Fibroblast of lung (primary cell): ENCODE results near the gene TMEM178B. TPM values are rescaled to one million over a fixed set of nuclear protein-coding genes. Genes with fewer than 3 reads are reported as not detected.

Experiments
- DNase-seq, 2 donors: peaks; one replicate each; pipeline versions ENCODE4 v3.0.0 to v3.0.0-alpha.2; 2010; ENCODE audit warnings: low read depth in 2 of 2
- H2AFZ ChIP-seq: 2 replicates; pipeline ENCODE4 v1.5.1; 2012; ENCODE audit warnings: low read length, control low read depth, inconsistent platforms
- H3K27ac ChIP-seq: 2 replicates; pipeline ENCODE4 v1.5.1; 2011; ENCODE audit warnings: low read length, control low read depth; ENCODE audit not compliant: insufficient read depth
- H3K27me3 ChIP-seq: 2 replicates; pipeline ENCODE4 v1.5.1; 2011; ENCODE audit warnings: mild to moderate bottlenecking, low read length; ENCODE audit not compliant: control insufficient read depth, insufficient read depth
- H3K36me3 ChIP-seq: 2 replicates; pipeline ENCODE4 v1.5.1; 2011; ENCODE audit warnings: low read length; ENCODE audit not compliant: control insufficient read depth, insufficient read depth
- H3K4me1 ChIP-seq: 2 replicates; pipeline ENCODE4 v1.5.1; 2011; ENCODE audit warnings: low read length; ENCODE audit not compliant: control insufficient read depth, insufficient read depth; ENCODE audit errors: extremely low read depth
- H3K4me2 ChIP-seq: 2 replicates; pipeline ENCODE4 v1.5.1; 2011; ENCODE audit warnings: low read length, control low read depth; ENCODE audit not compliant: insufficient read depth; ENCODE audit errors: extremely low read depth
- H3K4me3 ChIP-seq, 4 experiments: fragments of 200-600 bp in 1 of 4; sonication (generic) in 1 of 4; replicated peaks in 1 of 4; 2 replicates each; pipeline ENCODE4 v1.5.1; 2011 to 2016; ENCODE audit warnings: low read length in 4 of 4, low read depth in 3 of 4, mild to moderate bottlenecking in 3 of 4, control low read depth in 2 of 4, inconsistent platforms in 1 of 4, mixed read lengths in 1 of 4; ENCODE audit not compliant: insufficient read depth in 1 of 4; ENCODE audit errors: control extremely low read depth in 1 of 4
- H3K79me2 ChIP-seq: 2 replicates; pipeline ENCODE4 v1.5.1; 2012; ENCODE audit warnings: mild to moderate bottlenecking, low read length, inconsistent platforms; ENCODE audit not compliant: control insufficient read depth, insufficient read depth
- H3K9ac ChIP-seq: 2 replicates; pipeline ENCODE4 v1.5.1; 2011; ENCODE audit warnings: mild to moderate bottlenecking, low read length, control low read depth; ENCODE audit not compliant: insufficient read depth
- H3K9me3 ChIP-seq: 2 replicates; pipeline ENCODE4 v1.5.1; 2012; ENCODE audit warnings: low read depth, low read length; ENCODE audit not compliant: control insufficient read depth, insufficient read depth
- H4K20me1 ChIP-seq: 2 replicates; pipeline ENCODE4 v1.5.1; 2011; ENCODE audit warnings: low read length; ENCODE audit not compliant: control insufficient read depth, insufficient read depth; ENCODE audit errors: extremely low read depth
- CTCF ChIP-seq, 2 donors: IDR thresholded peaks in 1 of 2; conservative IDR thresholded peaks in 1 of 2; 1 replicate in 1 of 2; 2 replicates in 1 of 2; pipeline ENCODE4 v1.5.1; 2011 to 2012; ENCODE audit warnings: low read length in 2 of 2, control low read depth in 1 of 2, inconsistent platforms in 1 of 2, low read depth in 1 of 2, mild to moderate bottlenecking in 1 of 2
- EZH2 ChIP-seq: IDR thresholded peaks from 2 replicates; pipeline ENCODE4 v1.5.1; 2012; ENCODE audit warnings: low read length, control low read depth, mild to moderate bottlenecking; ENCODE audit errors: missing control alignments
- polyA plus RNA-seq, 2 donors: library from polyadenylated mRNA; depleted of rRNA in 1 of 2; stranded (reverse) in 1 of 2; unstranded in 1 of 2; fragments of >200 nt; gene quantifications; 2 replicates each; pipeline ENCODE4 v1.2.1, GENCODE V29; 2011 to 2012; ENCODE audit warnings: missing spikeins in 1 of 2
- total RNA-seq: library from RNA; depleted of rRNA; stranded (reverse); fragments of >200 nt; gene quantifications from 2 replicates; pipeline ENCODE4 v1.2.1, GENCODE V29; 2014

The TMEM178B gene
- total and polyA plus RNA-seq, 2 donors (not counting 1 experiment from before 2014, with no cell fraction given): under 0.01 to 0.14 TPM

- TF ChIP-seq CTCF (conservative IDR thresholded peaks at IDR 0.05 in 1 of 2, IDR thresholded peaks at IDR 0.05 in 1 of 2; ENCODE audit: low read depth in 1 of 2, low read length in 2 of 2): no peak
- no peak for TF ChIP-seq EZH2
- Histone ChIP-seq H3K9me3 (no peaks in the 10 kb centered on the region), H2AFZ (no peak overlapping the region), H3K4me1 (no peaks in the 10 kb centered on the region), H3K79me2 (no peaks in the 10 kb centered on the region), H3K4me3 (no peak overlapping the region), H3K4me2 (no peak overlapping the region), H4K20me1 (no peaks in the 10 kb centered on the region), H3K36me3 (no peaks in the 10 kb centered on the region), H3K9ac (no peak overlapping the region), H3K27ac (no peak overlapping the region), H3K27me3 (no peaks in the 10 kb centered on the region)
- no peak for DNase-seq
Measured at GRCh38 chr7:141418066-141418465, 344.2 kb downstream of the TMEM178B start.

- Histone ChIP-seq H3K9ac (no peak overlapping the region), H3K4me2 (no peak overlapping the region), H3K4me1 (no peaks in the 10 kb centered on the region), H3K27ac (no peak overlapping the region), H3K27me3 (no peaks in the 10 kb centered on the region), H4K20me1 (no peaks in the 10 kb centered on the region), H3K4me3 (no peak overlapping the region), H2AFZ (no peak overlapping the region), H3K79me2 (no peaks in the 10 kb centered on the region), H3K9me3 (no peaks in the 10 kb centered on the region), H3K36me3 (no peaks in the 10 kb centered on the region)
- DNase-seq: no peak
- TF ChIP-seq CTCF (conservative IDR thresholded peaks at IDR 0.05 in 1 of 2, IDR thresholded peaks at IDR 0.05 in 1 of 2; ENCODE audit: low read depth in 1 of 2, low read length in 2 of 2): no peak
- TF ChIP-seq EZH2: no peak
Measured at GRCh38 chr7:141421306-141421705, 347.4 kb downstream of the TMEM178B start.

DNA sequence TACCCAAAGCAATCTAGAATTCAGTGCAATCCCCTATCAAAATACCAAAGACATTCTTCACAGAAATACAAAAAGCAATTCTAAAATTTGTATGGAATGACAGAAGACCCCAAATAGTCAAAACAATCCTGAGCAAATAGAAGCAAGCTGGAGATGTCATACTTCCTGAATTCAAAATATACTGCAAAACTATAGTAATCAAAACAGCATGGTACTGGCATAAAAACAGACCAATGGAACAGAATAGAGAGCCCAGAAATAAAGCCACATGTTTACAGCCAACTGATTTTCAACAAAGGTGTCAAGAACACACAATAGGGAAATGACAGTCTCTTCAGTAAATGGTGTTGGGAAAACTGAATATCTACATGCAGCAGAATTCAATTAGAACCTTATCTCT lies 353.3 kb downstream of the TMEM178B start:
- H4K20me1 ChIP-seq: no peaks in the 10 kb centered on the region
- no peaks in the 10 kb centered on the region for H3K9me3 ChIP-seq
- no peak overlapping the region for H3K27ac ChIP-seq
- no peak overlapping the region for H3K4me3 ChIP-seq
- H3K9ac ChIP-seq: no peak overlapping the region
- H3K27me3 ChIP-seq: no peaks in the 10 kb centered on the region
- no peak overlapping the region for H2AFZ ChIP-seq
- H3K4me2 ChIP-seq: no peak overlapping the region
- H3K4me1 ChIP-seq: no peaks in the 10 kb centered on the region
- TF ChIP-seq CTCF (conservative IDR thresholded peaks at IDR 0.05 in 1 of 2, IDR thresholded peaks at IDR 0.05 in 1 of 2; ENCODE audit: low read depth in 1 of 2, low read length in 2 of 2): no peak
- TF ChIP-seq EZH2: no peak
- no peaks in the 10 kb centered on the region for H3K79me2 ChIP-seq
- no peak for DNase-seq
- no peaks in the 10 kb centered on the region for H3K36me3 ChIP-seq
